HG02870 (cell line): ENCODE results near the gene ZNF581.

Experiments used
- ATAC-seq: cut with Tn5 transposase; IDR thresholded peaks from one replicate; pipeline ENCODE4 v1.9.1; 2021; ENCODE audit warnings: mild to moderate bottlenecking, moderate library complexity; ENCODE audit not compliant: unreplicated experiment

The ZNF581 gene

GRCh38 chr19:55611300-55611982 lies 32.0 kb upstream of the ZNF581 start:
- ATAC-seq = no peak

GRCh38 chr19:55611983-55612645 lies 31.3 kb upstream of the ZNF581 start:
- ATAC-seq = no peak

- ATAC-seq = no peak
Observed at GRCh38 chr19:55613396-55613795, 30.1 kb upstream of the ZNF581 start.

GRCh38 chr19:55613930-55614710 lies 29.3 kb upstream of the ZNF581 start:
- ATAC-seq = no peak

- no peak for ATAC-seq
Observed at GRCh38 chr19:55614711-55615542, 28.5 kb upstream of the ZNF581 start.

DNA sequence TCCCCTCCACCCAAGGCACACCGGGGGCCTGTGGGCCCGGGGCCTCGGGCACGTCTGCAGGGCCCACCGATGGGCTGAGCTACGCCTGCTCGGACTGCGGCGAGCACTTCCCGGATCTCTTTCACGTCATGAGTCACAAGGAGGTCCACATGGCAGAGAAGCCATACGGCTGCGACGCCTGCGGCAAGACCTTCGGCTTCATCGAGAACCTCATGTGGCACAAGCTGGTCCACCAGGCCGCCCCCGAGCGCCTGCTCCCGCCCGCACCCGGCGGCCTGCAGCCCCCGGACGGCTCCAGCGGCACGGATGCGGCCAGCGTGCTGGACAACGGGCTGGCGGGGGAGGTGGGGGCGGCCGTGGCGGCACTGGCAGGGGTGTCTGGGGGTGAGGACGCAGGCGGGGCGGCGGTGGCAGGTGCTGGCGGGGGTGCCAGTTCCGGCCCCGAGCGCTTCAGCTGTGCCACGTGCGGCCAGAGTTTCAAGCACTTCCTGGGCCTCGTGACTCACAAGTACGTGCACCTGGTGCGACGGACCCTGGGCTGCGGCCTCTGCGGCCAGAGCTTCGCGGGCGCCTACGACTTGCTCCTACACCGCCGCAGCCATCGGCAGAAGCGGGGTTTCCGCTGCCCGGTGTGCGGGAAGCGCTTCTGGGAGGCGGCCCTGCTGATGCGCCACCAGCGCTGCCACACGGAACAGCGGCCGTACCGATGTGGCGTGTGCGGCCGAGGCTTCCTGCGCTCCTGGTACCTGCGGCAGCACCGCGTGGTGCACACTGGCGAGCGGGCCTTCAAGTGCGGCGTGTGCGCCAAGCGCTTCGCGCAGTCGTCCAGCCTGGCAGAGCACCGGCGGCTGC lies 27.7 kb upstream of the ZNF581 start:
- no peak for ATAC-seq

DNA sequence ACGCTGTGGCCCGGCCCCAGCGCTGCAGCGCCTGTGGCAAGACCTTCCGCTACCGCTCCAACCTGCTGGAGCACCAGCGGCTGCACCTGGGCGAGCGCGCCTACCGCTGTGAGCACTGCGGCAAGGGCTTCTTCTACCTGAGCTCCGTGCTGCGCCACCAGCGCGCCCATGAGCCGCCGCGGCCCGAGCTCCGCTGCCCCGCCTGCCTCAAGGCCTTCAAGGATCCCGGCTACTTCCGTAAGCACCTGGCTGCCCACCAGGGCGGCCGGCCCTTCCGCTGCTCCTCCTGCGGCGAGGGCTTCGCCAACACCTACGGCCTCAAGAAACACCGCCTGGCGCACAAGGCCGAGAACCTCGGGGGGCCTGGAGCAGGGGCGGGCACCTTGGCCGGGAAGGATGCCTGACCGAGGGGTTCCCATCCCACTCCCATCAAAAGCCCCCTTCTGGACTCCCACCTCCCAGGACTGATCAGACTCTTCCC lies 27.0 kb upstream of the ZNF581 start:
- ATAC-seq = no peak

DNA sequence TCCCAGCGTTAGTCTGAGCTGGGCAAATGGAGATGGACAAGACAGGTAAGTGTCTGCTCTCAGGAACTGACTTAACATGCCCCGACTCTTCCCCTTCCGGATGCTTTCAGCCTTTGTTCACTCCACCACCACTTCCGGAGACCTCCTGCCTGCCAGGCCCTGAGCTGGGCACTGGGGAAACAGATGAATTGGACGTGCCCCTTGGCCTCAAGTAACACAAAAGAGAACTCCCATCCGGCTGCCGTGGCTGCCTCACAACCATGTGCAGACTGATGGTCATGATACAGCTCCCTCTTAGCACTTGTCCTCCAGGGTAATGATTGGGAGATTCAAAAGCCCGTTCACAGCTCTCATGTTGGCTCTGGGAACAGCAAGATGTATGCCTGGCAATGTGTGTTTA lies 26.0 kb upstream of the ZNF581 start:
- ATAC-seq = no peak

DNA sequence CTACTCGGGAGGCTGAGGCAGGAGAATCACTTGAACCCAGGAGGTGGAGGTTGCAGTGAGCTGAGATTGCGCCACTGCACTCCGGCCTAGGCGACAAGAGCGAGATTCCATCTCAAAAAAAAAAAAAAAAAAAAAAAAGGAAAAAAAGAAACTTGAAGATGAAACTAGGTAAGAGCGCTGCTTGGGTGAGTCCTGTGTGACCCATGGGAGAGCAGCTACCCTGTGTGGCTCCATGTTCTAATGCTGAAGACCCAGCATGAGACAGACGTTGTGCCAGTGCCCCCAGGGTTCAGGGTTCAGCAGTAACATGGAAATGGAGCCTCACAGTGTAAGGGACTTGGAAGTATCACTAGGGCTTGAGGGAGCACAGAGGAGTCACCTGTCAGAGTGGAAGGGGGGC lies 25.0 kb upstream of the ZNF581 start:
- ATAC-seq = no peak

- no peak for ATAC-seq
Observed at GRCh38 chr19:55619286-55619685, 24.2 kb upstream of the ZNF581 start.

- no peak for ATAC-seq
Observed at GRCh38 chr19:55620410-55621204, 22.8 kb upstream of the ZNF581 start.

- ATAC-seq = no peak
Observed at GRCh38 chr19:55621205-55621672, 22.2 kb upstream of the ZNF581 start.

DNA sequence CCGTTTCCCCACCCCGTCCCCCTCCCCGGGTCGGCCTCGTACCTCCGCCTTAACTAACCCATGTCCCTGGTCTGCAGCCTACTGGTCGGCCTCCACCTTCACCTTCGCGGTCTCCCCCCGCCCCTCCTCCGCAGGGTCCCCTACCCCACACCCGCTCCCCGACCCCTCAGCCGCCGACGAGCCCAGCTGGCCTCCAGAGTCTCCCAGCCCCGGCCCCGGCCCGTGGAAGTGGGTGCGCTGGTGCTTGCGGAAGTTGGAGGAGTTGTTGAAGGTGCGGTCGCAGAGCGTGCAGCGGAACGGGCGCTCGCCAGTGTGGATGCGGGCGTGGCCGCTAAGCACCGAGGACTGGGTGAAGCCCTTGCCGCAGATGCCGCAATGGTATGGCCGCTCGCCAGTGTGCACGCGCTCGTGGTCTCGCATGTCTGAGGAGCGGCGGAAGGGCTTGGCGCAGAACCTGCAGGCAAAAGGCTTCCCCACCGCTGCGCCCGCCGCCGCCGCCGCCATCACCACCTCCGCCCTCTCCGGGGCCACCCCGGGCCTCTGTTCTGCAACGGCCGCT lies 21.7 kb upstream of the ZNF581 start:
- ATAC-seq = no peak

- no peak for ATAC-seq
Observed at GRCh38 chr19:55622242-55622969, 21.0 kb upstream of the ZNF581 start.

GRCh38 chr19:55623130-55623529 lies 20.3 kb upstream of the ZNF581 start:
- no peak for ATAC-seq

DNA sequence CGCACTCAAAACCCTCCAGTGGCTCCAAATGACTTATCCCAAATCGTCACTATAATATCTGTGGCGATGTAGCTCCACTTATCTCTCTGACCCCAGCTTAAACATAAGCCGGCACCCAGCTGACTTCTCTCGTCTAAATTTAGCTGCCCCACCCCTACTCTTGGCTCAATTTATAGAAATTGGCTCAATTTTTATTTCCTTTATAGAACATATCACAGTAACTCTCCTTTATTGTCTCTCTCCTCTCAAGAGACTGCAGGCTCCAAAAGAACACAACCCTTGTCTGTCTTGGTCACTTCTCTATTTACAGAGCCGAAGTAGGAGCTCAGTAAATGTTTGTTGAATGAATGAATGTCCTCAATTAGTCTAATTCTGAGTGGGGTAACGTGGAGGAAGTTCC lies 19.9 kb upstream of the ZNF581 start:
- no peak for ATAC-seq

DNA sequence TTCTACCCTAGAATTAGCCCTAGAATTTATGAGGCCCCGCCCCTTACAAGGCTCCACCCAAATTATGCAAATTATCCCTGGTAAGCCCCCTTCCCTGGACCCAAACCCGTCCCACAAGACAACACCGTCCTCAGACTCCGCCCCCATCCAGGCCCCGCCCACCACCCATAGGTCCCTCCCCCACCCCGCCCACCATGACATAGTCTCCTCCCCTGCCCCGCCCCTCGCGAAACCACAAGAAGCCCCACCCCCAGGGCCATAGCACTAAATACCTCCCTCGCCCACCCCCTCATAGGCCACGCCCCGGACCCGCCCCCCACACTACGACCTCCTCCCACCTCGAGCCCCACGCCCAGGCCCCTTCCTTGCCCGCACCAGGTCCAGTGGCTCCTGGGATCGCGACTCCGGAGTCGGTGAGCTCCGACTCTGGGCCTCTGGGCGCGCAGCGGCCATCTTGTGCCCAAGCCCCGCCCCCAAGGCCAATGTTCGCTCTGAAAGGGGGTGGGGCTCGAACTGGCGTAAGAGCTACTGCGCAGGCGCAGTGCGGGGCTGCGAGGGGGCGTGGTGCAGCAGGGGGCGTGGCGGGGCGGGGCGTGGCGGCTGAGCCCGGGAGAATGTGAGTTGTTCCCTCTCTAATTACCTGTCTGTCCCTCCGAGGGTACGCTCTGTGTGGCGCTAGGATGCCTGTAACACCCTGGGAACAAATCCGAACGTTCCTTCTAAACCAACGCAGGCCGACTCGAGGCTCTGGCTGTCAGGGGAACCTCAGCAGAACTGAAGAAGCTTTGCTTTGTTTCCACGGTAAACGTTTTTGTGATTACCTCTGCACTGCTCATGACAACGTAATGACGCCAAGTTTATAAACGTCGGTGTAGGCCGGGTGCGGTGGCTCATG lies 19.1 kb upstream of the ZNF581 start, which contains the start of gene ZNF784:
Gene ZNF784, minus strand, starts transcription at position 458 of the 895 bp plus-strand sequence. Its CDS starts 5 bp downstream, at position 453.
- no peak for ATAC-seq
